ENCODE measurements around the gene MCOLN3. TPM values are rescaled to one million over a fixed set of nuclear protein-coding genes. Genes with fewer than 3 reads are reported as not detected.

Gene MCOLN3
- total RNA-seq, 2 donors from 2014 or later = 10.1 to 12.6 TPM

DNA sequence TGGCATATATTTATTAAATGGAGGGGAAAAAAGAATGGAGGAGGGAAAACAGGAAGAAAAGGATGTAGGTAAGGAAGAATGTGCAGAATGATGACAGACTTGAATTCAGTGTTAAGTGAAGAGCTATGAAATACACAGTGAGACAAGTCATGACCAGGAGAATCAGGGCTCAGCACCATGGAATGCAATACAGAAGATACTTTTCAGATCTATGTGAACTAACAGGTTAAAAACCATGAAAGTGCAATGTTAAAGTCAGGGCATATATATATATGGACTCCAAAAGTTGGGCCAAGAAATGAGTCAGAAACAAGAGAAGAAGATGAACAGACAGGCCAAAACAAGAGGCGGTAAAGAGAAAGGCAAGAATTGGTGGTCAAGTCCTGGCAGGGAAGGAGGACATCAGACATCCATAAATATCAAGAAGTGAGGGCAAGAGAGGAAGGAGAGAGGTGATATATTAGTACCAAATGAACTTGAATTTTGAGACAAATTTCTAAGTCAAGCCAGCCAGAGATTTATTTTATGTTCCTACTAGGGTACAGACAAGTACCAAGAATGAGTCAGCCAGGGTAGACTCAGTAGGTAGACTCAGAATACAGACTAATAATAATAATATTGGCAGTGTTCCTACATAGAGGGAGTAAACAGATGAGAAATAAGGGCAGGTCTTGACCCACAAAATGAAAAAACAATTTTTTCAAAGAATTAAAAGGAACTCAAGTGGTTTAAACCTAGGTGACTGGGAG, 39.5 kb upstream of the MCOLN3 start:
- Mint-ChIP-seq H3K36me3 (ENCODE audit: low read depth) (no peaks in the 10 kb centered on the region), H3K4me3 (no peak overlapping the region), H3K9me3 (no peaks in the 10 kb centered on the region), H3K27ac (no peak overlapping the region), H3K27me3 (ENCODE audit: insufficient read depth) (no peaks in the 10 kb centered on the region), H3K4me1 (no peaks in the 10 kb centered on the region)
- Histone ChIP-seq H3K27me3 (ENCODE audit: control insufficient read depth, insufficient read depth, low read length, poor library complexity, severe bottlenecking) (no peaks in the 10 kb centered on the region), H3K36me3 (ENCODE audit: control insufficient read depth, insufficient read depth, low read length) (no peaks in the 10 kb centered on the region), H3K9ac (ENCODE audit: extremely low read depth, low read length, poor library complexity, severe bottlenecking) (no peak overlapping the region), H3K9me3 (ENCODE audit: control insufficient read depth, low read length) (no peaks in the 10 kb centered on the region), H3K4me1 (ENCODE audit: control insufficient read depth, insufficient read depth, low read length) (no peaks in the 10 kb centered on the region), H3K27ac (ENCODE audit: low read depth, low read length) (no peak overlapping the region), H3K4me3 (ENCODE audit: low read length) (no peak overlapping the region)
- 97 to 100% methylated on average over 1 of the region's 1 CpG for WGBS, 2 experiments (ENCODE audit: insufficient coverage in 1 of 2, insufficient read length in 1 of 2)
- DNase-seq = no peak
- no peak for TF ChIP-seq CTCF (conservative IDR thresholded peaks at IDR 0.05)

DNA sequence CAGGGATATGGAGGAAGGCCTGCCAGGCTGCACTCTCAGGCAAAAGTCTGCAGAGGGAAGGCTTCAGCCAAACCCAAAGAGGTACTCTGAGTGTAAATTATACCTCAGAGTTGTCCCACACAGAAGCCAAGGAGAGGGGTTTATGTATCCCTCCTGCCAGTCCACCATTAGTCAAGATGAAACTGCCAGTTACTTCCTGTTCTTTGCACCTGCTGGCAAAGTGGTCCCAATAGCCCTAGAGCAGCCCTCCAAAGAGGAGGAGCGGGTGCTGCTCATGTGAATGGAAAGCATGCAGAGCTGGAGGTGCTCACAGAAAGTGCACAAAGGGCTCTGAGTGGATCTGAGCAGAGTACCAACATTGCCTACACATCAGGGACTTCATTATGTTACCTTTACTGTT, 37.1 kb upstream of the MCOLN3 start:
- Histone ChIP-seq H3K27ac (ENCODE audit: low read depth, low read length) (no peak overlapping the region), H3K4me1 (ENCODE audit: control insufficient read depth, insufficient read depth, low read length) (no peaks in the 10 kb centered on the region), H3K36me3 (ENCODE audit: control insufficient read depth, insufficient read depth, low read length) (no peaks in the 10 kb centered on the region), H3K9ac (ENCODE audit: extremely low read depth, low read length, poor library complexity, severe bottlenecking) (no peak overlapping the region), H3K9me3 (ENCODE audit: control insufficient read depth, low read length) (no peaks in the 10 kb centered on the region), H3K4me3 (ENCODE audit: low read length) (no peak overlapping the region), H3K27me3 (ENCODE audit: control insufficient read depth, insufficient read depth, low read length, poor library complexity, severe bottlenecking) (no peaks in the 10 kb centered on the region)
- Mint-ChIP-seq H3K27ac (no peak overlapping the region), H3K4me3 (no peak overlapping the region), H3K27me3 (ENCODE audit: insufficient read depth) (peaks cover 3% of the 10 kb centered on the region), H3K4me1 (no peaks in the 10 kb centered on the region), H3K36me3 (ENCODE audit: low read depth) (no peaks in the 10 kb centered on the region), H3K9me3 (no peaks in the 10 kb centered on the region)
- DNase-seq = no peak
- TF ChIP-seq CTCF (conservative IDR thresholded peaks at IDR 0.05) = no peak
- WGBS, 2 experiments (ENCODE audit: insufficient coverage in 1 of 2, insufficient read length in 1 of 2) = 84 to 100% methylated on average over 1 of the region's 1 CpG

DNA sequence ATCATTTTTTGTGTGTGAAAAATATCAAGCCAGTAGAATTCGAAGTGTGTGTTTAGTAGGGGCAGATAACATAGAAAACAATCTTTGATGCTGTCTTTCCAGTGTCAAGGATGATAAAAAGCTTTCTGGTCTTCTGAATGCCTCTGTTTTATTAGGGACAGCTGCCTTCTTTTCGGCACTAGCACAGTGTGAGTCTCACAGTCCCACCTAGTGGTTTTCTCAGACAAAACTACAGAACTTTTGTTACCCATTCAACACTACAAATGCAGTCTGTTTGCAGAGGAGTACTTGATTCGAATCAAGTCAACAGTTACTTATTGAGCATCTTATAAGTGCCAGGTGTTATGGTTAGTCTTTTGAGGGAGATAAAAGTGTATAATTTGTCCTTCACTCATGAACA, 30.6 kb upstream of the MCOLN3 start:
- 71 to 75% methylated on average over 3 of the region's 3 CpGs for WGBS, 2 experiments (ENCODE audit: insufficient coverage in 1 of 2, insufficient read length in 1 of 2)
- no peaks in the 10 kb centered on the region for H3K36me3 Mint-ChIP-seq (ENCODE audit: low read depth)
- H3K27me3 Mint-ChIP-seq (ENCODE audit: insufficient read depth) = peaks cover 3% of the 10 kb centered on the region
- Histone ChIP-seq H3K4me3 (ENCODE audit: low read length) (no peak overlapping the region), H3K9ac (ENCODE audit: extremely low read depth, low read length, poor library complexity, severe bottlenecking) (no peak overlapping the region), H3K4me1 (ENCODE audit: control insufficient read depth, insufficient read depth, low read length) (no peaks in the 10 kb centered on the region), H3K36me3 (ENCODE audit: control insufficient read depth, insufficient read depth, low read length) (no peaks in the 10 kb centered on the region), H3K27me3 (ENCODE audit: control insufficient read depth, insufficient read depth, low read length, poor library complexity, severe bottlenecking) (no peaks in the 10 kb centered on the region), H3K9me3 (ENCODE audit: control insufficient read depth, low read length) (no peaks in the 10 kb centered on the region), H3K27ac (ENCODE audit: low read depth, low read length) (no peak overlapping the region)
- no peak overlapping the region for H3K4me3 Mint-ChIP-seq
- H3K27ac Mint-ChIP-seq = no peak overlapping the region
- DNase-seq = no peak
- no peaks in the 10 kb centered on the region for H3K9me3 Mint-ChIP-seq
- peak; percentile 47 for TF ChIP-seq CTCF (conservative IDR thresholded peaks at IDR 0.05)
- no peaks in the 10 kb centered on the region for H3K4me1 Mint-ChIP-seq
